ENCODE measurements around the gene CCDC116.
"Not testable (repeated sequence)": the region's sequence is repeated elsewhere in the genome, so short reads cannot be mapped to it uniquely, and the experiment has no call there.

Gene CCDC116

DNA sequence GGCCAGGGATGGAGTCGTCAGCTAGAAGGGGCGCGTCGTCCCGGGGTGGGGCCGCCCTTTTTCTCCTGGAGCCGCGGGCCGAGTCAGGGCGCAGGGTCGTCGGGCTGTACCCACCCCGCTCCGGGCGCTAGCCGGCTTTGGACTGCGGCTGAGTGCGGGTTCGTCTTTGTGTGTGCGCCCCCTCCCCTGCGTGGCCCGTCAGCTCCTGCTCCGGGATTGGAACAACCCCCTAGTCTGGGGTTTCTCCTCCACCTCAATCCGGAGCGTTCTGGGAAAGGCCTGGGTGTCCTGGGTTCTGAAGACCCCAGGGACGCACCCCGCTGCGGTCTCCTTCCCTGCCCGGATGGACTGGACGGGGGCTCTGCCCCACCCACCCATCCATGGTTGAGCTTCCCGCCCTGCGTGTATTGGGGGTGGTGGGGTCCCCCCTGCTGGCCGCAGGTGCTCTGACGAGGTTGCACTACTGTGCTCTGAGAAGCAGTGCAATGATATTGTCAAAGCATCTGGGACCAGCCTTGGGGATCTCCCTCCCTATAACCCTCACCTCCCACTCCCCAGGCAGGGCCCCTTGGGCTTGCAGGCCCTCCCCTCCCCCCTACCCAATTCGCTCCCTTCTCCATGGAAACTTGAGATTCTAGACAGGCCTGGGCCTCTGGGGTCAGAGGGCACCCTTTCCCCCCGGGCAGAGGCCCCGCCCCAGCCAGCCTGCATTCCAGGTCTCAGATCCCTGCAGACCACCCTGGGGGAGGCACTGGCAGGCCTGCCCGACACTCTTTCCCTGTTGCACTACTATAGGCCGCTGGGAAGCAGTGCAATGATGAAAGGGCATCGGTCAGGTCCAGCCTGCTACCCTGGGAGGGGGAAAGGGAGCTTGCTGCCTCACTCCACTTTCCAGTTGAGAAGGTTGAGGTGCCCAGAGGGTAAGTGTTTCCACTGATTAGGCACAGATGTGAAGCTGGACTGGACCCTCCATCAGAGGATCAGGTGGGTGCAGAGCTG, 20.3 kb downstream of the CCDC116 start:
- no peak for DNase-seq

DNA sequence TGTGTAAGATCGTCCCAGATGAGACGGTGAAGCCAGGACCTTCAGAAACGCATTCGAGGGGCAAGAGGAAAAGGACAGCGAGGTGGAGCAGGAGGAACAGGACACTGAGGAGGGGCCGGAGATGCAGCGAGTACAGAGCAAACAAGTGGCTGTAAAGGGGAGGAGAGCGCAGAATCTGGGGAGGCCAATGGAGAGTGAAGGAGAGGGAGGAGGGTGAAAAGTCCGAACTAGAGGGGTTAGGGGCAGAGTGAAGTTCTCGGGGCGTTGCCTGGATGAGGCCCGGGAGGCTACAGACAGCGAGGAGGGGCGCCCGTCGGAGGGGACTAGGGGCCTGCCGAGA, 24.4 kb downstream of the CCDC116 start:
- DNase-seq: no peak

DNA sequence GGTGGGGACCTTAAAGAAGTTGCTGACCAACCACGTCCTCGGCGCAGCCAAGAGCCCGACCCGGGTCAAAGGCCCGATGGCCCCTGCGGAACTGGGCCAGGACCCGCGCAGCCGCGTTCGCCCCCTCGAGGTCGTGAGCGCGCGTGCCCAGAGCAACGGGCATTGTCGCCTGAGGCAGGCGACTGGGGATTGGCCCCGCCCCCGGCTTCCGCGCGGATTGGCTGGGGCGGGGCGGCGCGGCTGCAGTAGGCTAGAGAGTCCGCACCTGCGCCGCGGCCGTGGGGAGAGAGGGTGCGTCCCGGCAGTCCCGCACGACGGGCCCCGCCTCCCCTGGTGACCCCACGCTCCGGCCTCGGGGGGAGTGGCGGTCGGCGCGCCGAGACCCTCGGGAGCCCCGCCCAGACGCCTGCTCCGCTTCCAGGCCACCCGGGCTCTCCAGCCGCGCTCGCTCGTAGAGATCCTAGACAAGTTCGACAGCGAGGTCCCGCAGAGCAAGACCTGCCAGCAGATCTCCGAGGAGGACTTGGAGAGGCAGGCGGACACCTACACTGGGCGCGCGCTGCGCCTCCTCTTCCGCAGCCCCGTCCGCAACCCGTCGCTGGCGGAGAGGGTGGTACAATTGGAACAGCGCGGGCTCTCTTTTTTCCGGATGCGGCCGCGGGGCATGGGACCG, 24.9 kb downstream of the CCDC116 start:
- DNase-seq: peak; percentile 84

- DNase-seq: no peak
Measured at GRCh38 chr22:21659864-21660525, 27.4 kb downstream of the CCDC116 start.

GRCh38 chr22:21660904-21661303, 28.3 kb downstream of the CCDC116 start:
- DNase-seq: no peak

- no peak for DNase-seq
Measured at GRCh38 chr22:21661991-21662390, 29.4 kb downstream of the CCDC116 start.

DNA sequence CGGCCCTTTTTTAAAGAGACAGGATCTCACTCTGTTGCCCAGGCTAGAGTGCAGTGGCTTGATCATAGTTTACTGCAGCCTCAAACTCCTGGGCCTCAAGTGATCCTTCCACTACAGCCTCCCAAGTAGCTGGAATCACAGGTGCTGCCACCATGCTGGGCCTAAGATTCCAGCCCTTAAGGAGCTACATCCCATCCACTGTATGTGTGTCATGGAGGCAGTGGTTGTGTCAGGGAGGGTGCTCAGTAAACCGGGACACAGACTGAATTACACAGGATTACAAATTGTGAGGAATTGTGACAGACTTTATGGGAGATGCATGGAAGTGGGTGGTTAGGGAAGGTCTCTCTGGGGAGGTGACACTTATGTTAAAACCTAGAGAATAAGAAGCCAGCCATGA, 31.2 kb downstream of the CCDC116 start:
- DNase-seq: no peak

DNA sequence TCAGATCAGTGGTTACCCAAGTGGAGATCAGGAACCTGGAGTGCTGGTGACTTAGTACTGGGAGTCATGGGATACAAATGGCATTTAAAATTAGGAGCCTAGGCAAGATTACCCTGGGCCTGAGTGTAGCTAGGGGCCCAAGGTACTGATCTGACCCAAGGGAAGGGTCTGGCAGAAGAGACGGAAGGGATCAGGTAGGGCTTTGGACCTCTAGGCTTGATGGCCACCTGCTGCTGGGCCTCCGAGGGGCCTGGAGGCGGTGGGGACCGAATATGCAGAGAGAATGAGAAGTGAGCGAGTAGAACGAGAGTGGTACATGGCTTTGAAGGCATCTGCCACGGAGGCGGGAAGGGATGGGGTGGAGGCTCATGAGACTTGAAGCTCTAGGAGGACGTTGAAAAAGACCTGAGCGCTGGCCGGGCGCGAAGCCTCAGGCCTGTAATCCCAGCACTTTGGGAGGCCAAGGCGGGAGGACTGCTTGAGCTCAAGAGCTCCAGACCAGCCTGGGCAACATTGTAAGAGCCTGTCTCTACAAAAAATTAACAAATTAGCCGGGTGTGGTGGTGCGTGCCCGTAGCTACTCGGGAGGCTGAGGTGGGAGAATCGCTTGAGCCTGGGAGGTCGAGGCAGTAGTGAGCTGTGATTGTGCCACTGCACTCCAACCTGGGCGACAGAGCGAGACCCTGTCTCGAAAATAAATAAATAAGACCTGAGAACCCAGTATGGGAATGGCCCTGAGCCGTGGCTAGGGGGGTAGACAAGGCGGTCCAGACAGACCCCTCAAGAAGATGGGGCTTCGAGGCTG, 32.7 kb downstream of the CCDC116 start:
- no peak for DNase-seq

GRCh38 chr22:21666786-21667185, 34.2 kb downstream of the CCDC116 start:
- DNase-seq: no peak

- DNase-seq: no peak
Measured at GRCh38 chr22:21669026-21669425, 36.5 kb downstream of the CCDC116 start.

GRCh38 chr22:21672107-21672629, 39.6 kb downstream of the CCDC116 start:
- no peak for DNase-seq

- DNase-seq: no peak
Measured at GRCh38 chr22:21673534-21674321, 41.2 kb downstream of the CCDC116 start.

- DNase-seq: no peak
Measured at GRCh38 chr22:21674638-21675245, 42.2 kb downstream of the CCDC116 start.

GRCh38 chr22:21677606-21678443, 45.3 kb downstream of the CCDC116 start:
- no peak for DNase-seq

- DNase-seq: not testable (repeated sequence)
Measured at GRCh38 chr22:21678842-21679241, 46.3 kb downstream of the CCDC116 start.

GRCh38 chr22:21679383-21679782, 46.8 kb downstream of the CCDC116 start:
- DNase-seq: no peak

- DNase-seq: no peak
Measured at GRCh38 chr22:21680830-21681565, 48.4 kb downstream of the CCDC116 start.

- DNase-seq: no peak
Measured at GRCh38 chr22:21681566-21682370, 49.2 kb downstream of the CCDC116 start.
